H1 (cell line): ENCODE data around the gene SNX27. TPM values are rescaled to one million over a fixed set of nuclear protein-coding genes. Genes with fewer than 3 reads are reported as not detected.

Experiments used
- CTCF ChIA-PET: fragments of 300-600 bp; sonication (Branson Sonifier 250); formaldehyde crosslinking; loops from one replicate; lab custom pipeline; 2021; ENCODE audit not compliant: partially characterized antibody; lab: Charles Lee
- POLR2A ChIA-PET: fragments of 300-600 bp; sonication (Branson Sonifier 250); formaldehyde crosslinking; loops from one replicate; lab custom pipeline; 2021; ENCODE audit warnings: inconsistent platforms; ENCODE audit not compliant: partially characterized antibody; lab: Charles Lee
- DNase-seq, 2 experiments: peaks; one replicate each; pipeline versions ENCODE4 v3.0.0 to v3.0.0-alpha.2; 2010 to 2022; ENCODE audit warnings: low spot score in 2 of 2, low read depth in 1 of 2, mixed read lengths in 1 of 2
- FAIRE-seq: peaks from 2 replicates; lab custom pipeline; 2011; peaks lifted over from hg19 to GRCh38; lab: Jason Lieb, UNC
- H2AFZ ChIP-seq: 2 replicates; pipeline ENCODE4 v1.8.1; 2012; ENCODE audit warnings: low read length, inconsistent platforms
- H2AK5ac ChIP-seq: 2 replicates; pipeline ENCODE4 v1.6.1; 2013; ENCODE audit warnings: low read depth, low read length
- H2BK120ac ChIP-seq: replicated peaks from 2 replicates; pipeline ENCODE3; 2013; ENCODE audit warnings: low read depth, low read length, inconsistent platforms
- H2BK12ac ChIP-seq: 2 replicates; pipeline ENCODE4 v1.6.1; 2013; ENCODE audit warnings: low read depth, low read length
- H2BK15ac ChIP-seq: 2 replicates; pipeline ENCODE4 v1.6.1; 2013; ENCODE audit warnings: low read length
- H2BK20ac ChIP-seq: 2 replicates; pipeline ENCODE4 v1.6.1; 2013; ENCODE audit warnings: low read length
- H2BK5ac ChIP-seq: 2 replicates; pipeline ENCODE4 v1.6.1; 2013; ENCODE audit warnings: low read depth, low read length
- H3K14ac ChIP-seq: 2 replicates; pipeline ENCODE4 v1.6.1; 2013; ENCODE audit warnings: inconsistent platforms; ENCODE audit not compliant: insufficient read length
- H3K18ac ChIP-seq: 2 replicates; pipeline ENCODE4 v1.6.1; 2013; ENCODE audit warnings: low read length; ENCODE audit errors: extremely low read depth
- H3K23ac ChIP-seq: 2 replicates; pipeline ENCODE4 v1.6.1; 2013; ENCODE audit warnings: inconsistent platforms; ENCODE audit not compliant: insufficient read length
- H3K23me2 ChIP-seq: 2 replicates; pipeline ENCODE4 v1.6.1; 2013; ENCODE audit warnings: low read depth, low read length
- H3K27ac ChIP-seq: 2 replicates; pipeline ENCODE4 v1.6.1; 2011; ENCODE audit warnings: low read depth, low read length, inconsistent platforms
- H3K27me3 ChIP-seq, 4 experiments: replicated peaks in 1 of 4; 1 replicate in 1 of 4; 2 replicates in 3 of 4; pipeline versions ENCODE4 v1.6.1 to v1.8.1; 2011 to 2013; ENCODE audit warnings: low read length in 3 of 4, mild to moderate bottlenecking in 3 of 4, inconsistent platforms in 2 of 4, mixed read lengths in 2 of 4, moderate library complexity in 1 of 4; ENCODE audit not compliant: control insufficient read depth in 3 of 4, insufficient read depth in 3 of 4; ENCODE audit errors: extremely low read depth in 1 of 4
- H3K36me3 ChIP-seq, 4 experiments: 2 replicates each; pipeline versions ENCODE4 v1.6.1 to v1.8.1; 2011 to 2013; ENCODE audit warnings: mild to moderate bottlenecking in 4 of 4, low read length in 3 of 4, moderate library complexity in 2 of 4, control low read depth in 1 of 4, inconsistent platforms in 1 of 4; ENCODE audit not compliant: insufficient read depth in 4 of 4, control insufficient read depth in 2 of 4
- H3K4ac ChIP-seq: replicated peaks from 2 replicates; pipeline ENCODE3; 2013; ENCODE audit warnings: low read length, low read depth, mixed read lengths, inconsistent platforms; ENCODE audit not compliant: insufficient read length
- H3K4me1 ChIP-seq, 4 experiments: replicated peaks in 1 of 4; 1 replicate in 1 of 4; 2 replicates in 3 of 4; pipeline versions ENCODE4 v1.6.1 to v1.8.1; 2011 to 2013; ENCODE audit warnings: low read length in 3 of 4, inconsistent platforms in 2 of 4, mixed read lengths in 1 of 4; ENCODE audit not compliant: insufficient read depth in 4 of 4, control insufficient read depth in 3 of 4
- H3K4me2 ChIP-seq, 2 experiments: 2 replicates each; pipeline versions ENCODE4 v1.6.1 to v1.8.1; 2011 to 2013; ENCODE audit warnings: low read depth in 2 of 2, low read length in 2 of 2, control low read depth in 1 of 2, inconsistent platforms in 1 of 2, mild to moderate bottlenecking in 1 of 2; ENCODE audit not compliant: insufficient read depth in 1 of 2
- H3K4me3 ChIP-seq, 4 experiments: fragments of 200-600, 300-600 bp in 1 of 4; sonication (generic), shearing (Covaris generic), sonication (Bioruptor Twin) in 1 of 4; 2 replicates each; pipeline versions ENCODE4 v1.5.1 to v1.8.1; 2011 to 2016; ENCODE audit warnings: low read length in 4 of 4, low read depth in 3 of 4, control low read depth in 2 of 4, inconsistent platforms in 2 of 4, mild to moderate bottlenecking in 2 of 4, mixed read lengths in 1 of 4, moderate library complexity in 1 of 4; ENCODE audit not compliant: insufficient read depth in 2 of 4; ENCODE audit errors: extremely low read depth in 1 of 4
- H3K56ac ChIP-seq: replicated peaks from 2 replicates; pipeline ENCODE3; 2013; ENCODE audit warnings: low read depth, mild to moderate bottlenecking, mixed read lengths, low read length, inconsistent platforms; ENCODE audit not compliant: insufficient read length
- H3K79me1 ChIP-seq: 2 replicates; pipeline ENCODE4 v1.6.1; 2013; ENCODE audit warnings: low read depth, low read length, control low read depth
- H3K79me2 ChIP-seq, 2 experiments: 2 replicates each; pipeline versions ENCODE4 v1.6.1 to v1.8.1; 2012 to 2013; ENCODE audit warnings: low read length in 2 of 2, mild to moderate bottlenecking in 2 of 2, inconsistent platforms in 1 of 2; ENCODE audit not compliant: insufficient read depth in 2 of 2, control insufficient read depth in 1 of 2
- H3K9ac ChIP-seq, 4 experiments: replicated peaks in 1 of 4; 1 replicate in 1 of 4; 2 replicates in 3 of 4; pipeline versions ENCODE4 v1.6.1 to v1.8.1; 2011 to 2013; ENCODE audit warnings: low read depth in 3 of 4, low read length in 3 of 4, control low read depth in 2 of 4, mild to moderate bottlenecking in 2 of 4, moderate library complexity in 2 of 4, inconsistent platforms in 1 of 4; ENCODE audit errors: extremely low read depth in 1 of 4
- H3K9me3 ChIP-seq, 2 experiments: 2 replicates each; pipeline versions ENCODE4 v1.6.1 to v1.8.1; 2012 to 2013; ENCODE audit warnings: mild to moderate bottlenecking in 2 of 2, moderate library complexity in 2 of 2, control low read depth in 1 of 2, inconsistent platforms in 1 of 2, low read depth in 1 of 2, low read length in 1 of 2, mixed read lengths in 1 of 2; ENCODE audit not compliant: insufficient read depth in 2 of 2
- H4K20me1 ChIP-seq, 2 experiments: replicated peaks in 1 of 2; 2 replicates each; pipeline versions ENCODE3 to v1.8.1; 2011 to 2013; ENCODE audit warnings: inconsistent platforms in 2 of 2, low read length in 2 of 2, mild to moderate bottlenecking in 1 of 2; ENCODE audit not compliant: insufficient read depth in 2 of 2, control insufficient read depth in 1 of 2
- H4K5ac ChIP-seq: 2 replicates; pipeline ENCODE4 v1.6.1; 2013; ENCODE audit warnings: low read length, low read depth, mixed read lengths, inconsistent platforms; ENCODE audit not compliant: insufficient read length
- H4K8ac ChIP-seq: 2 replicates; pipeline ENCODE4 v1.8.0; 2013; ENCODE audit warnings: mild to moderate bottlenecking, moderate library complexity, low read length, inconsistent platforms; ENCODE audit not compliant: insufficient read depth; ENCODE audit errors: extremely low read depth
- H4K91ac ChIP-seq: replicated peaks from 2 replicates; pipeline ENCODE3; 2013; ENCODE audit warnings: low read length, mixed read lengths, inconsistent platforms; ENCODE audit not compliant: insufficient read length
- CBX5 ChIP-seq: fragments of 300-800, 300-1000 bp; sonication (generic); IDR thresholded peaks from 2 replicates; pipeline ENCODE4 v1.7.1; 2016; ENCODE audit warnings: antibody characterized with exemption, low read length, low read depth
- KDM5A ChIP-seq: fragments of 200-600 bp; IDR thresholded peaks from 2 replicates; pipeline ENCODE4 v1.7.1; 2012; ENCODE audit warnings: mild to moderate bottlenecking, low read length, inconsistent platforms, mixed read lengths
- POU5F1 ChIP-seq: IDR thresholded peaks from 2 replicates; pipeline ENCODE4 v1.6.1; 2011; ENCODE audit warnings: low read depth, mild to moderate bottlenecking, low read length, moderate library complexity
- RNF2 ChIP-seq: fragments of 200-900, 300-1000 bp; sonication (generic); IDR thresholded peaks from 2 replicates; pipeline ENCODE4 v1.7.1; 2016; ENCODE audit warnings: borderline replicate concordance, low read depth, mild to moderate bottlenecking, antibody characterized with exemption, low read length; ENCODE audit not compliant: poor library complexity, severe bottlenecking; ENCODE audit errors: missing control alignments
- RXRA ChIP-seq: IDR thresholded peaks from 2 replicates; pipeline ENCODE4 v1.6.1; 2011; ENCODE audit warnings: low read depth, mild to moderate bottlenecking, low read length, moderate library complexity; ENCODE audit not compliant: insufficient read depth
- SIN3A ChIP-seq, 2 experiments: IDR thresholded peaks in 1 of 2; conservative IDR thresholded peaks in 1 of 2; 2 replicates each; pipeline ENCODE4 v1.6.1; 2011 to 2012; ENCODE audit warnings: low read length in 2 of 2, improper control_type of control experiment in 1 of 2, low read depth in 1 of 2, mild to moderate bottlenecking in 1 of 2
- SIX5 ChIP-seq: IDR thresholded peaks from 2 replicates; pipeline ENCODE4 v1.6.1; 2011; ENCODE audit warnings: mild to moderate bottlenecking, low read depth, low read length
- SRF ChIP-seq: IDR thresholded peaks from 2 replicates; pipeline ENCODE4 v1.6.1; 2011; ENCODE audit warnings: mild to moderate bottlenecking, low read depth, low read length, moderate library complexity
- SUZ12 ChIP-seq: fragments of 200-600 bp; sonication (generic); IDR thresholded peaks from 2 replicates; pipeline ENCODE4 v1.6.1; 2012; ENCODE audit warnings: mild to moderate bottlenecking, inconsistent platforms, low read length, moderate library complexity, mixed read lengths
- TAF1 ChIP-seq: IDR thresholded peaks from 2 replicates; pipeline ENCODE4 v1.6.1; 2011; ENCODE audit warnings: mild to moderate bottlenecking, low read depth, low read length
- TEAD4 ChIP-seq: IDR thresholded peaks from 2 replicates; pipeline ENCODE4 v1.6.1; 2012; ENCODE audit warnings: low read depth, low read length, inconsistent platforms, mixed read lengths
- YY1 ChIP-seq: IDR thresholded peaks from 2 replicates; pipeline ENCODE4 v1.6.1; 2011; ENCODE audit warnings: low read depth, mild to moderate bottlenecking, low read length
- WGBS, 2 experiments: shearing (Covaris generic) in 1 of 2; methylation state at CpG; one replicate each; pipeline versions ENCODE4 v1.1.6 to v1.1.7; 2013 to 2015; ENCODE audit warnings: low lambda C conversion rate in 2 of 2, mixed read lengths in 2 of 2, inconsistent platforms in 1 of 2, low coverage in 1 of 2, missing lambda C conversion rate in 1 of 2; ENCODE audit not compliant: insufficient replicate concordance in 2 of 2, insufficient coverage in 1 of 2, insufficient read length in 1 of 2; ENCODE audit errors: extremely low coverage in 1 of 2, missing lambda C conversion rate in 1 of 2; 5-methylcytosine and 5-hydroxymethylcytosine counted together
- polyA plus RNA-seq, 7 experiments: library from polyadenylated mRNA; depleted of rRNA in 3 of 7; stranded (reverse) in 5 of 7; unstranded in 2 of 7; fragments of >200 nt in 5 of 7; fragments of 200-250 nt in 2 of 7; gene quantifications; 1 replicate in 5 of 7; 2 replicates in 1 of 7; 4 replicates in 1 of 7; pipeline versions ENCODE4 v1.2.1 to v1.2.3, GENCODE V29; 2011 to 2013; ENCODE audit warnings: missing spikeins in 2 of 7, mixed read lengths in 2 of 7
- total RNA-seq: library from RNA; stranded (reverse); fragmentation: NEBNext Ultra II Directional; extraction: Animal tissue kit (Norgen Biotek cat#: 25700); gene quantifications from 2 replicates; pipeline ENCODE4 v1.2.1, GENCODE V29; 2021

SNX27 gene
- total and polyA plus RNA-seq, 2 of the 8 experiments (the other 6 are each of a cell fraction or from before 2014, with no cell fraction given) = 23.4 to 65.4 TPM

- 36% methylated on average over 17 of the region's 17 CpGs; no CpG with 5 or more reads in 1 of the 2 experiments for WGBS, 2 experiments
- Histone ChIP-seq H3K4me1 (peaks cover 2 to 8% (median 4%) of the 10 kb centered on the region in 4 experiments), H3K4me2 (peak overlapping the region; percentile 60 to 76), H4K5ac (no peak overlapping the region), H3K56ac (no peak overlapping the region), H4K8ac (no peak overlapping the region), H3K36me3 (no peaks in the 10 kb centered on the region), H3K79me1 (no peaks in the 10 kb centered on the region; the same call in 1 of the 2 replicates), H2AK5ac (no peak overlapping the region), H3K23me2 (peaks cover 5% of the 10 kb centered on the region; the same call in 1 of the 2 replicates), H2BK12ac (no peak overlapping the region), H2BK20ac (no peak overlapping the region), H2BK5ac (no peak overlapping the region), H3K18ac (no peak overlapping the region), H3K23ac (no peak overlapping the region), H3K4ac (no peak overlapping the region), H2AFZ (0 out of 2 replicates have a peak overlapping the region, but pooled peaks have one; percentile 28), H4K20me1 (peaks cover 0 to 1% of the 10 kb centered on the region in 2 experiments), H3K9me3 (no peaks in the 10 kb centered on the region), H3K27ac (no peak overlapping the region), H2BK15ac (no peak overlapping the region), H2BK120ac (no peak overlapping the region), H4K91ac (no peak overlapping the region), H3K27me3 (peaks cover 6 to 34% (median 28%) of the 10 kb centered on the region in 4 experiments), H3K9ac (no peak overlapping the region), H3K14ac (no peak overlapping the region), H3K79me2 (no peaks in the 10 kb centered on the region), H3K4me3 (peak overlapping the region; percentile 55 to 85 (median 60))
- DNase-seq = no peak
- CTCF ChIA-PET = interaction anchor here (1.3 to 4.4 kb wide), 6 partner anchors 12 to 107 kb away, joined by 4 to 23 read pairs (median 6); no protein-coding TSS in a partner anchor
- POLR2A ChIA-PET = interaction anchor here (1.0 to 1.8 kb wide), 2 partner anchors 10 to 182 kb away, joined by 5 to 6 read pairs; partner anchors contain the start of gene TUFT1
- FAIRE-seq = no peak
- TF ChIP-seq KDM5A (no peak), SRF (no peak), YY1 (no peak; the same call in 1 of the 2 replicates), POU5F1 (no peak), SUZ12 (peak; percentile 51; the same call in 1 of the 2 replicates), RXRA (no peak), SIN3A (conservative IDR thresholded peaks at IDR 0.05 in 1 of 2, IDR thresholded peaks at IDR 0.05 in 1 of 2; ENCODE audit: low read depth in 1 of 2, low read length in 2 of 2) (no peak), TAF1 (no peak), CBX5 (no peak), SIX5 (no peak), TEAD4 (no peak), RNF2 (peak; percentile 61)
These were observed 110.1 kb downstream of the SNX27 start for GRCh38 chr1:151721788-151722510.
